Urinary bladder (tissue), 4 donors: ENCODE measurements around the gene MAGI2. TPM values are rescaled to one million over a fixed set of nuclear protein-coding genes. Genes with fewer than 3 reads are reported as not detected.

ENCODE experiments used
- DNase-seq: peaks from one replicate; pipeline ENCODE4 v3.0.0-alpha.2; 2015; ENCODE audit errors: extremely low spot score
- H3K27ac ChIP-seq: one replicate; pipeline ENCODE4 v1.5.1; 2013; ENCODE audit warnings: low read depth, mild to moderate bottlenecking, moderate library complexity
- H3K36me3 ChIP-seq: one replicate; pipeline ENCODE4 v1.6.1; 2013; ENCODE audit warnings: mild to moderate bottlenecking, moderate library complexity; ENCODE audit not compliant: insufficient read depth
- H3K4me1 ChIP-seq: one replicate; pipeline ENCODE4 v1.6.1; 2013; ENCODE audit warnings: mild to moderate bottlenecking, moderate library complexity; ENCODE audit not compliant: insufficient read depth
- H3K4me3 ChIP-seq: one replicate; pipeline ENCODE4 v1.5.1; 2013; ENCODE audit warnings: low read depth, low read length
- WGBS: extraction: QIAGEN DNeasy Blood & Tissue Kit; methylation state at CpG from one replicate; pipeline ENCODE4 v1.1.7; 2013; 5-methylcytosine and 5-hydroxymethylcytosine counted together
- polyA plus RNA-seq: library from polyadenylated mRNA; stranded (reverse); fragments of 200-250 nt; gene quantifications from one replicate; pipeline ENCODE4 v1.2.3, GENCODE V29; 2013
- total RNA-seq: library from RNA; depleted of rRNA; stranded (reverse); fragments of >200 nt; gene quantifications from one replicate; pipeline ENCODE4 v1.2.3, GENCODE V29; 2014
- donor health status: healthy with polysubstance abuse.
- donor health status: healthy.

Gene MAGI2
- total and polyA plus RNA-seq, 2 donors, result 7.6 to 37.4 TPM

GRCh38 chr7:79425665-79426064 lies 27.8 kb downstream of the MAGI2 start:
- no peak for DNase-seq
- 79% methylated on average over 7 of the region's 7 CpGs for WGBS
- Histone ChIP-seq H3K4me3 (no peak overlapping the region), H3K4me1 (no peaks in the 10 kb centered on the region), H3K36me3 (no peaks in the 10 kb centered on the region), H3K27ac (no peak overlapping the region)

- no peaks in the 10 kb centered on the region for H3K4me1 ChIP-seq
- no peak for DNase-seq
- 88% methylated on average over 3 of the region's 3 CpGs for WGBS
- no peaks in the 10 kb centered on the region for H3K36me3 ChIP-seq
- H3K4me3 ChIP-seq, result no peak overlapping the region
- H3K27ac ChIP-seq, result no peak overlapping the region
These were observed 31.7 kb downstream of the MAGI2 start for GRCh38 chr7:79421751-79422150.

- Histone ChIP-seq H3K4me1 (no peaks in the 10 kb centered on the region), H3K27ac (no peak overlapping the region), H3K4me3 (no peak overlapping the region), H3K36me3 (no peaks in the 10 kb centered on the region)
- 17% methylated on average over 2 of the region's 2 CpGs for WGBS
- DNase-seq, result no peak
These were observed 33.0 kb downstream of the MAGI2 start for GRCh38 chr7:79420464-79420863.

GRCh38 chr7:79414910-79415309 lies 38.6 kb downstream of the MAGI2 start:
- H3K27ac ChIP-seq, result no peak overlapping the region
- DNase-seq, result no peak
- no peaks in the 10 kb centered on the region for H3K36me3 ChIP-seq
- no peaks in the 10 kb centered on the region for H3K4me1 ChIP-seq
- H3K4me3 ChIP-seq, result no peak overlapping the region

- Histone ChIP-seq H3K4me3 (no peak overlapping the region), H3K27ac (no peak overlapping the region), H3K4me1 (no peaks in the 10 kb centered on the region), H3K36me3 (no peaks in the 10 kb centered on the region)
- 65% methylated on average over 2 of the region's 2 CpGs for WGBS
- no peak for DNase-seq
These were observed 40.6 kb downstream of the MAGI2 start for GRCh38 chr7:79412915-79413314.

- WGBS, result 93% methylated on average over 3 of the region's 3 CpGs
- no peaks in the 10 kb centered on the region for H3K36me3 ChIP-seq
These were observed 41.0 kb downstream of the MAGI2 start for GRCh38 chr7:79412438-79412837.

GRCh38 chr7:79410345-79410744 lies 43.1 kb downstream of the MAGI2 start:
- Histone ChIP-seq H3K4me3 (no peak overlapping the region), H3K4me1 (no peaks in the 10 kb centered on the region), H3K27ac (no peak overlapping the region), H3K36me3 (no peaks in the 10 kb centered on the region)
- no peak for DNase-seq

More at GRCh38 chr7:79412438-79412837, 41.0 kb downstream of the MAGI2 start:
- DNase-seq, result no peak
- Histone ChIP-seq H3K4me3 (no peak overlapping the region), H3K4me1 (no peaks in the 10 kb centered on the region), H3K27ac (no peak overlapping the region)

GRCh38 chr7:79407351-79407750 lies 46.1 kb downstream of the MAGI2 start:
- DNase-seq, result no peak
- 81% methylated on average over 2 of the region's 2 CpGs for WGBS
- H3K36me3 ChIP-seq, result no peaks in the 10 kb centered on the region
- H3K4me1 ChIP-seq, result no peaks in the 10 kb centered on the region
- H3K4me3 ChIP-seq, result no peak overlapping the region
- H3K27ac ChIP-seq, result no peak overlapping the region

GRCh38 chr7:79406371-79406770 lies 47.1 kb downstream of the MAGI2 start:
- 82% methylated on average over 2 of the region's 2 CpGs for WGBS
- no peak for DNase-seq
- Histone ChIP-seq H3K4me1 (no peaks in the 10 kb centered on the region), H3K36me3 (no peaks in the 10 kb centered on the region), H3K4me3 (no peak overlapping the region), H3K27ac (no peak overlapping the region)

- H3K4me3 ChIP-seq, result no peak overlapping the region
- H3K27ac ChIP-seq, result no peak overlapping the region
- no peaks in the 10 kb centered on the region for H3K36me3 ChIP-seq
- no peaks in the 10 kb centered on the region for H3K4me1 ChIP-seq
- DNase-seq, result no peak
These were observed 48.1 kb downstream of the MAGI2 start for GRCh38 chr7:79405368-79405767.

- WGBS, result 53% methylated on average over 3 of the region's 3 CpGs
These were observed 49.6 kb downstream of the MAGI2 start for GRCh38 chr7:79403879-79404278.

GRCh38 chr7:79403451-79403850 lies 50.0 kb downstream of the MAGI2 start:
- no peak for DNase-seq
- Histone ChIP-seq H3K4me1 (no peaks in the 10 kb centered on the region), H3K27ac (no peak overlapping the region), H3K36me3 (no peaks in the 10 kb centered on the region), H3K4me3 (no peak overlapping the region)
- WGBS, result 28% methylated on average over 2 of the region's 2 CpGs

More at GRCh38 chr7:79403879-79404278, 49.6 kb downstream of the MAGI2 start:
- H3K36me3 ChIP-seq, result no peaks in the 10 kb centered on the region
- DNase-seq, result no peak
- H3K4me3 ChIP-seq, result no peak overlapping the region
- H3K27ac ChIP-seq, result peak overlapping the region; percentile 10
- no peaks in the 10 kb centered on the region for H3K4me1 ChIP-seq

- H3K36me3 ChIP-seq, result no peaks in the 10 kb centered on the region
- no peak for DNase-seq
- WGBS, result 35% methylated on average over 1 of the region's 1 CpG
- no peak overlapping the region for H3K4me3 ChIP-seq
- H3K4me1 ChIP-seq, result no peaks in the 10 kb centered on the region
- H3K27ac ChIP-seq, result no peak overlapping the region
These were observed 52.2 kb downstream of the MAGI2 start for GRCh38 chr7:79401254-79401653.

GRCh38 chr7:79400222-79400621 lies 53.2 kb downstream of the MAGI2 start:
- Histone ChIP-seq H3K4me1 (no peaks in the 10 kb centered on the region), H3K4me3 (no peak overlapping the region), H3K27ac (no peak overlapping the region), H3K36me3 (no peaks in the 10 kb centered on the region)
- DNase-seq, result no peak

- H3K4me3 ChIP-seq, result no peak overlapping the region
- WGBS, result 66% methylated on average over 3 of the region's 3 CpGs
- no peak overlapping the region for H3K27ac ChIP-seq
- DNase-seq, result no peak
- H3K4me1 ChIP-seq, result no peaks in the 10 kb centered on the region
- no peaks in the 10 kb centered on the region for H3K36me3 ChIP-seq
These were observed 55.2 kb downstream of the MAGI2 start for GRCh38 chr7:79398138-79398749.
